BLaER1 (cell line): Measurements from ENCODE around the gene CARD10.

Source experiments
- H3K27ac ChIP-seq: shearing (Covaris generic); formaldehyde crosslinking; 2 replicates; pipeline ENCODE4 v1.8.1; 2022
- H3K27me3 ChIP-seq: shearing (Covaris generic); formaldehyde crosslinking; 2 replicates; pipeline ENCODE4 v1.8.1; 2022
- H3K36me3 ChIP-seq: shearing (Covaris generic); formaldehyde crosslinking; 2 replicates; pipeline ENCODE4 v1.8.1; 2022
- H3K4me1 ChIP-seq: shearing (Covaris generic); formaldehyde crosslinking; 2 replicates; pipeline ENCODE4 v1.8.1; 2022
- H3K4me2 ChIP-seq: shearing (Covaris generic); formaldehyde crosslinking; 2 replicates; pipeline ENCODE4 v1.8.1; 2022
- H3K4me3 ChIP-seq: shearing (Covaris generic); formaldehyde crosslinking; 2 replicates; pipeline ENCODE4 v1.8.1; 2022
- H3K9ac ChIP-seq: shearing (Covaris generic); formaldehyde crosslinking; 2 replicates; pipeline ENCODE4 v1.8.1; 2022
- H3K9me3 ChIP-seq: shearing (Covaris generic); formaldehyde crosslinking; 2 replicates; pipeline ENCODE4 v1.8.1; 2022
- H4K20me1 ChIP-seq: shearing (Covaris generic); formaldehyde crosslinking; 2 replicates; pipeline ENCODE4 v1.8.1; 2022
- Cebpa-rat ChIP-seq: shearing (Covaris generic); IDR thresholded peaks from 2 replicates; pipeline ENCODE4 v1.8.1; 2022

The CARD10 gene

GRCh38 chr22:37562049-37562875 is 43.0 kb upstream of the CARD10 start:
- no peak for TF ChIP-seq Cebpa-rat
- no peaks in the 10 kb centered on the region for H3K36me3 ChIP-seq
- H3K4me2 ChIP-seq: peak overlapping the region; percentile 90
- H3K4me1 ChIP-seq: peaks cover 63% of the 10 kb centered on the region
- peaks cover 21% of the 10 kb centered on the region for H4K20me1 ChIP-seq
- no peak overlapping the region for H3K9ac ChIP-seq
- H3K27ac ChIP-seq: no peak overlapping the region
- H3K27me3 ChIP-seq: peaks cover 58% of the 10 kb centered on the region
- no peaks in the 10 kb centered on the region for H3K9me3 ChIP-seq
- H3K4me3 ChIP-seq: no peak overlapping the region; the same call in 1 of the 2 replicates

GRCh38 chr22:37561212-37562048 is 42.2 kb upstream of the CARD10 start:
- Histone ChIP-seq H3K27me3 (peaks cover 66% of the 10 kb centered on the region), H3K4me3 (peak overlapping the region; percentile 62), H4K20me1 (peaks cover 14% of the 10 kb centered on the region), H3K27ac (no peak overlapping the region), H3K36me3 (no peaks in the 10 kb centered on the region), H3K4me1 (peaks cover 62% of the 10 kb centered on the region), H3K9ac (no peak overlapping the region), H3K4me2 (peak overlapping the region; percentile 90), H3K9me3 (no peaks in the 10 kb centered on the region)
- TF ChIP-seq Cebpa-rat: peak; percentile 90

GRCh38 chr22:37560608-37561211 is 41.5 kb upstream of the CARD10 start:
- Histone ChIP-seq H3K4me3 (peak overlapping the region; percentile 62), H4K20me1 (peaks cover 14% of the 10 kb centered on the region), H3K4me2 (peak overlapping the region; percentile 90), H3K4me1 (peaks cover 55% of the 10 kb centered on the region), H3K9me3 (no peaks in the 10 kb centered on the region), H3K36me3 (no peaks in the 10 kb centered on the region), H3K27me3 (peaks cover 68% of the 10 kb centered on the region), H3K27ac (no peak overlapping the region; the same call in 1 of the 2 replicates), H3K9ac (peak overlapping the region; percentile 48; the same call in 1 of the 2 replicates)
- no peak for TF ChIP-seq Cebpa-rat

- Histone ChIP-seq H3K4me3 (peak within 1 kb of the TSS; percentile 62), H3K27ac (no peak within 1 kb of the TSS; the same call in 1 of the 2 replicates), H3K9me3 (no peaks in the 10 kb centered on the region), H3K9ac (peak within 1 kb of the TSS; percentile 48; the same call in 1 of the 2 replicates), H4K20me1 (peaks cover 14% of the 10 kb centered on the region), H3K36me3 (no peaks in the 10 kb centered on the region), H3K4me1 (peaks cover 53% of the 10 kb centered on the region), H3K4me2 (peak within 1 kb of the TSS; percentile 90), H3K27me3 (peaks cover 68% of the 10 kb centered on the region)
- TF ChIP-seq Cebpa-rat: no peak
Observed at GRCh38 chr22:37559901-37560607, 40.8 kb upstream of the CARD10 start, which contains the start of gene CDC42EP1. Gene CDC42EP1, plus strand, starts transcription at chr22:37560480. Its CDS starts 5,870 bp downstream, at chr22:37566350.

- peaks cover 68% of the 10 kb centered on the region for H3K27me3 ChIP-seq
- no peak overlapping the region for H3K9ac ChIP-seq
- H3K4me1 ChIP-seq: peaks cover 48% of the 10 kb centered on the region
- H3K4me3 ChIP-seq: no peak overlapping the region
- H3K4me2 ChIP-seq: no peak overlapping the region
- H3K27ac ChIP-seq: no peak overlapping the region
- TF ChIP-seq Cebpa-rat: no peak
- H3K9me3 ChIP-seq: no peaks in the 10 kb centered on the region
- no peaks in the 10 kb centered on the region for H3K36me3 ChIP-seq
- peaks cover 14% of the 10 kb centered on the region for H4K20me1 ChIP-seq
Observed at GRCh38 chr22:37559521-37559900, 40.3 kb upstream of the CARD10 start.

GRCh38 chr22:37558815-37559214 is 39.6 kb upstream of the CARD10 start:
- Histone ChIP-seq H3K9me3 (no peaks in the 10 kb centered on the region), H4K20me1 (peaks cover 14% of the 10 kb centered on the region), H3K9ac (no peak overlapping the region), H3K4me2 (no peak overlapping the region), H3K27ac (no peak overlapping the region), H3K36me3 (no peaks in the 10 kb centered on the region), H3K4me3 (no peak overlapping the region), H3K27me3 (peaks cover 68% of the 10 kb centered on the region), H3K4me1 (peaks cover 41% of the 10 kb centered on the region)
- no peak for TF ChIP-seq Cebpa-rat

GRCh38 chr22:37557321-37558001 is 38.2 kb upstream of the CARD10 start:
- Histone ChIP-seq H4K20me1 (peaks cover 14% of the 10 kb centered on the region), H3K9ac (no peak overlapping the region), H3K4me1 (peaks cover 34% of the 10 kb centered on the region), H3K4me3 (no peak overlapping the region), H3K4me2 (no peak overlapping the region), H3K27ac (no peak overlapping the region), H3K9me3 (no peaks in the 10 kb centered on the region), H3K27me3 (peaks cover 62% of the 10 kb centered on the region), H3K36me3 (no peaks in the 10 kb centered on the region)
- TF ChIP-seq Cebpa-rat: no peak

- Histone ChIP-seq H3K9ac (no peak overlapping the region), H4K20me1 (peaks cover 14% of the 10 kb centered on the region), H3K4me3 (no peak overlapping the region), H3K4me1 (peaks cover 27% of the 10 kb centered on the region), H3K27ac (no peak overlapping the region), H3K27me3 (peaks cover 55% of the 10 kb centered on the region), H3K4me2 (0 out of 2 replicates have a peak overlapping the region, but pooled peaks have one; percentile 22), H3K9me3 (no peaks in the 10 kb centered on the region), H3K36me3 (no peaks in the 10 kb centered on the region)
- no peak for TF ChIP-seq Cebpa-rat
Observed at GRCh38 chr22:37556710-37557109, 37.5 kb upstream of the CARD10 start.
